Kidney capillary endothelial cell (primary cell): ENCODE data around the gene ELOB.

ENCODE experiments used
- DNase-seq: peaks from one replicate; pipeline ENCODE4 v3.0.0-alpha.2; 2018; ENCODE audit warnings: low spot score

The ELOB gene

GRCh38 chr16:2767140-2767731 lies 9.8 kb downstream of the ELOB start:
- no peak for DNase-seq

DNA sequence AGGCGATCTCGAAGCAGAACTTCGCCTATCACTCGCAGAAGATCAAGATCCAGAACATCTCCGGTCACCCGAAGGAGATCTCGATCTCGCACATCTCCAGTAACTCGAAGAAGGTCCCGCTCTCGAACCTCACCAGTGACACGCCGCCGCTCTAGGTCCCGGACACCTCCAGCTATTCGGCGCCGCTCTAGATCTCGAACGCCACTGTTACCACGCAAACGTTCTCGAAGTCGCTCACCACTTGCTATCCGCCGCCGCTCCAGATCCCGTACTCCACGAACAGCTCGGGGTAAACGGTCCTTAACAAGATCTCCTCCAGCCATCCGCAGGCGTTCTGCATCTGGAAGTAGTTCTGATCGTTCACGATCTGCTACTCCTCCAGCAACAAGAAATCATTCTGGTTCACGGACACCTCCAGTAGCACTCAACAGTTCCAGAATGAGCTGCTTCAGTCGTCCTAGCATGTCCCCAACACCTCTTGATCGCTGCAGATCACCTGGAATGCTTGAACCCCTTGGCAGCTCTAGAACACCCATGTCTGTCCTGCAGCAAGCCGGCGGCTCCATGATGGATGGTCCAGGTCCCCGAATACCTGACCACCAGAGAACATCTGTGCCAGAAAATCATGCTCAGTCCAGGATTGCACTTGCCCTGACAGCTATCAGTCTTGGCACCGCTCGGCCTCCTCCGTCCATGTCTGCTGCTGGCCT lies 10.5 kb downstream of the ELOB start:
- no peak for DNase-seq

GRCh38 chr16:2765462-2766404 lies 11.3 kb downstream of the ELOB start:
- no peak for DNase-seq

DNA sequence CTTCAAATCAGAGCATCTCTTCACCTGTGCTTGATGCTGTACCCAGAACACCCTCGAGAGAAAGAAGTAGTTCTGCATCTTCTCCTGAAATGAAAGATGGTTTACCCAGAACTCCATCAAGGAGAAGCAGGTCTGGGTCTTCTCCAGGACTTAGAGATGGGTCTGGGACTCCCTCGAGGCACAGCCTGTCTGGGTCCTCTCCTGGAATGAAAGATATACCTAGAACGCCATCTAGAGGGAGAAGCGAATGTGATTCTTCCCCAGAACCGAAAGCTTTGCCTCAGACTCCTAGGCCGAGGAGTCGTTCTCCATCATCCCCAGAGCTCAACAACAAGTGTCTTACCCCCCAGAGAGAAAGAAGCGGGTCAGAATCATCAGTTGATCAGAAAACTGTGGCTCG lies 12.4 kb downstream of the ELOB start:
- no peak for DNase-seq

DNA sequence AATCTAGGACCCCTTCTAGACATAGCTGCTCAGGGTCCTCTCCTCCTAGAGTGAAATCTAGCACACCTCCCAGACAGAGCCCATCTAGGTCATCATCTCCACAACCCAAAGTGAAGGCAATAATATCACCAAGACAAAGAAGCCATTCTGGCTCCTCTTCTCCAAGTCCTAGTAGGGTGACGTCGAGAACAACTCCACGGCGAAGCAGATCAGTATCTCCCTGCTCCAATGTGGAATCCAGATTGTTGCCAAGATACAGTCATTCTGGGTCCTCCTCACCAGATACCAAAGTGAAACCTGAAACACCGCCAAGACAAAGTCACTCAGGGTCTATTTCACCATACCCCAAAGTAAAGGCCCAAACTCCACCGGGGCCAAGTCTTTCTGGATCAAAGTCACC lies 13.9 kb downstream of the ELOB start:
- DNase-seq: no peak

DNA sequence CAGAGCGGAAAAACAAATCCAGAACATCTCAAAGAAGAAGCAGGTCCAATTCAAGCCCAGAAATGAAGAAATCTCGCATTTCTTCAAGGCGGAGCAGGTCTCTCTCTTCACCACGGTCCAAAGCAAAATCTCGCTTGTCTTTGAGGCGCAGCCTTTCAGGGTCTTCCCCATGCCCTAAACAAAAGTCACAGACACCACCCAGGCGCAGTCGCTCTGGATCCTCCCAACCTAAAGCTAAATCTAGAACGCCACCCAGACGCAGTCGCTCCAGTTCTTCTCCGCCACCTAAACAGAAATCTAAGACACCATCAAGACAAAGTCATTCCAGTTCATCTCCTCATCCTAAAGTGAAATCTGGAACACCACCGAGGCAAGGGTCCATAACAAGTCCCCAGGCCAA lies 14.4 kb downstream of the ELOB start:
- DNase-seq: no peak

GRCh38 chr16:2761886-2762583 lies 15.0 kb downstream of the ELOB start:
- no peak for DNase-seq

GRCh38 chr16:2761472-2761871 lies 15.6 kb downstream of the ELOB start:
- no peak for DNase-seq

GRCh38 chr16:2757344-2757743 lies 19.7 kb downstream of the ELOB start:
- DNase-seq: no peak

DNA sequence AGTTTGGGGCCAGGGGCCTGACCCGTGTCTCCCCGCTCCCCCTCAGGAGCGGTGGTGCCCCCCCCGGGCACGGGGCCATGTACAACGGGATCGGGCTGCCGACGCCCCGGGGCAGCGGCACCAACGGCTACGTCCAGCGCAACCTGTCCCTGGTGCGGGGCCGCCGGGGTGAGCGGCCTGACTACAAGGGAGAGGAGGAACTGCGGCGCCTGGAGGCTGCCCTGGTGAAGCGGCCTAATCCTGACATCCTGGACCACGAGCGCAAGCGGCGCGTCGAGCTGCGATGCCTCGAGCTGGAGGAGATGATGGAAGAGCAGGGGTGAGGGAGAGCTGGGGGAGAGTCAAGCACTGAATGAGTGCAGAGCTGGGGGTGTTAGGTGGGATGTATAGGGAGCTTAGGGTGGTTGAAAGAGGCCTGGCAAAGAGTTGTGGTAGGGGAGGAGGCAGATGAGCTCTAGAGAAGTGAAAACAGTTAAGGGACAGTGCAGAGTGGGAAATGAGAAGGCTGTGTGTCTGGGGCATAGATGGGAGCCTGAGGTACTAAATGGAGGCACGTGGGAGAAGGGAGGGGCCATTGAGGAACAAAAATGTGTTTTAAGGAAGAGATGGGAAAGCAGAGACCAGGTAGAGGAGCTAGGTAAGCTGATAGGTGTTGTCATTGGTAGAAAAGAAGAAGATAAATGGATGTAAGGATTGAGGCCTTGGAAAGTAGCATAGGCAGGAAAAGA lies 20.6 kb downstream of the ELOB start:
- DNase-seq: no peak

GRCh38 chr16:2755158-2755557 lies 21.9 kb downstream of the ELOB start:
- DNase-seq: no peak

GRCh38 chr16:2753733-2754020 lies 23.4 kb downstream of the ELOB start:
- DNase-seq: no peak

- peak; percentile 46 for DNase-seq
Observed at GRCh38 chr16:2752850-2753732, 24.0 kb downstream of the ELOB start.

DNA sequence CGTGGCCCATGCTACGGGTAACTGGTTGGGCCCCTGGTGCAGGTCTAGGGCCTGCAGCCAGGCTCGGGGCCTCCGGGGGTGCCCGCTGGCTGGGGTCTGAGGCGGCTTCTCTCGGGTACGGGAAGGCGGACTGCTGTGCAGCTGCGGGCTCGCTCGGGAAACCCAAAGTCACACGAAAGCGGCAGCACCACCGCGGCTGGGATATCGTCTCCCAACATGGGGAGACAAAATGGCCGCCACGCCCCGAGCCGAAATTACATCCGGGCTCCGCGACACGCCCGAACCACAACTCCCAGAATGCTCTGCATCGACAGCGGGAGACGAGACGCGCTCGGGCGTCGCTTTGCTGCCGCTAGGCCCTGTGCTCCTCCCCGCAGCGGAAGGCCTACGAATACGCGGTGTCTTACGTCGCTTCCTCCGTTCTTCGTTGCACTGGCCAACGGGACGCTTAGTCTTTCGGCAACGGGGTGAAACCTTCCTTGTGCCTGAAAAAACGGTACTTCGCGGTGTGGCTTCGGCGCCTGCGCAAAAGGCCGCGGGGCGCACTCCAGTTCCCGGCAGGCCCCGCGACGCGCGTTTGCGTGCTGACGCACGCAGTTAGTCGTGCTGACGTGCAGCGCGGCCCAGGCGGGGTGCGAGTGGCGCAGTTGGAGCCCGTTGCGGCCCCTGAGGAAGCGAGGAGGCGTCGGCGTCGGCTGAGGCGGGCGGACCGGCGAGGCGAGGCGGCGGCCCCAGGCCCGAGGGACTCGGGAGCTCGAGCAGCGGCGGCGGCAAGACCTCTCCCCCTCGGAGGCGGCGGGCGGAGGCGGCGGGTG lies 24.8 kb downstream of the ELOB start, which contains the start of gene SRRM2:
Gene SRRM2 (plus strand): TSS at position 604 of the 815 bp plus-strand sequence. CDS start 3,727 bp downstream, outside the sequence.
- peak; percentile 95 for DNase-seq

DNA sequence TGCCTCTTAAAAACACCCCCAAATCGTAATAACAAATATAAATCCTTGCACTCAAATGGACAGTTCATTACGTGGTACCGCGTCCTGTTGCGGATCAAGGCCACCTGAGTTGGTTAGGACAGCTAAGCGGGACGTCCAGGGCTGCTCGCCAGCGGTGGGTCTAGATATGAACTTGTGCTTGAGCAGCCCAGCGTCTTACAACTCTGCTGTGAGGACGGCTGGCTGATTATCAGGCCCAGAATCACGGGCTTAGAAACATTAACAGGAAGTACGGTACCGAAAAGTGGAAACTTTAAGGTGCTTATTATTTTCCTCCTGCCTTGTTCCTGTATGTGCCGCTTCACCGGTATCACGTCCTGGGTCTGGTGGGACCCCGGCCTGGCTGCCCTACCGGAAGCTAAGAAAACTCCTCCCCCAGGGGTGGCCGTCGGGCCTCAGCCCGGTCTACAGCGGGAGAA lies 25.5 kb downstream of the ELOB start:
- peak; percentile 35 for DNase-seq

GRCh38 chr16:2749936-2750335 lies 27.1 kb downstream of the ELOB start:
- DNase-seq: no peak

DNA sequence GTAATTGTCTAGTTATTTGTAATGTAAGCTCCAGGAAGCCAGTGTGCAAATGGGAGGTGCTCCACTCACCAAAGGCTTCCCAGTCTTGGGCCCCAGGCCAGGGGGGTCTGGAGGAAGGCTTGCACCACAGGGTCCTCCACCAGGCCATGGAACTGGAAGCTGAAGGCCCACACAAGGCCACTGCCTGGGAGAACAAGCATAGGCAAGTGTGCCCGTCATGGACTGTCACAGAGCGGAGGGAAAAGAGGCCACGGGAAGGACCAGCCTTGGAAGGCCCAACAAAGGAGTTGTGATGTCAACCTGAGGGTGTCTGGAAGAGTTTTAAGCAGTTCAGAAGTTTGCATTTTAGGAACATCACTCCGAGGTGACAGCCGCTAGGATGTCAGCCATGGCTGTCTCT lies 27.6 kb downstream of the ELOB start:
- DNase-seq: no peak

DNA sequence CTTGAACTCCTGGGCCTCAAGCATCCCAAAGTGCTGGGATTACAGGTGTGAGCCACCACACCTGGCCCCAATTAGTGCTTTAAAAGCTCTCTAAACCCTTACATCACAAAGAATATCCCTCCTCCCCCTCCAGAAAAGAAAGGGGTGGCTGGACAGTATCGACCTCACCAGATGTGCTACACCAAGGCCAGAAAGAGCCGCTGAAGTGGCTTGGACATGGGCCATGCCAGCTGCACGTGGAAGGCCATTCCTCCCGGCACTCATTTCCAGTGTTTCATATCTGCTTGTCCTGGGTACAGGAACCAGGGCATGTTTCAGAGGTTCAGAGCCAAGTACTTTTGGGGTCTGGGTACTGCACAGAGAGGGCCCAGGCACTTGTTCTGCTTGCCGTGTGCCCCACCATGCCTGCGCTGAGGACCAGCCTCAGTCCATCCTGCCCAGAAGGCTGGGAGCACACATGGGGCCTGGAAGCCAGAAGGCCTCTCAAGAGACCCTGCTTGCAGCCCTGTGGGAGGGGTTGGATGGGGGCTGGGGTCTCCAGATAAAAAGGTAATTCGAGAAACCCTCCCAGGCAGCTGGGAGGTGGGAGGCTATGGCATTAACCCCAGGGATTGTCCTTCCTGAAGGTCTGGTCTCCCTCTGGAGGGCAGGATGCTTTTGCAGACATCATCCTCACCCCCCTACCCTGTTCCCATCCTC lies 28.2 kb downstream of the ELOB start:
- DNase-seq: no peak

DNA sequence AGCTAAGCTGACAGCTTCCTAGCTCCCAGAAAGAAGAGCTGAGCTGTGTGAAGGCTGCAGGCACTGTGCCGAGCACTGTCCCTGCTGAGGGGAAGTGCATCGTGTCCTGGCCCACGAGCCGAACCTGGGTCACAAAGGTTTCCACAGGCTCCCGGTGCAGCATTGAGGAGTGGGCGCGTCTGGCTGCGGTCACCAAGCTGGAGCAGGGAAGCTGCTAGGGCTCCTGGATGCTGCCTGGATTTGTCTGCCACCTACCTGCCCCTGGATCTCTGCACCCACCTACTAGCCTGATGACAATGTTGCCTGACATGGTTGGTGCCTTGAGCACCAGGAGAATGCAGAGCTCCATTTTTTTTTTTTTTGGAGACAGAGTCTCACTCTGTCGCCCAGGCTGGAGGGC lies 31.1 kb downstream of the ELOB start:
- no peak for DNase-seq
